Activated gamma-delta T cell (primary cell): ENCODE data around the gene KCNIP2.
"Not testable (repeated sequence)": the region's sequence is repeated elsewhere in the genome, so short reads cannot be mapped to it uniquely, and the experiment has no call there.

ENCODE experiments used
- DNase-seq: peaks from one replicate; lab custom pipeline; 2025; lab: John Stamatoyannopoulos, UW

Gene KCNIP2

DNA sequence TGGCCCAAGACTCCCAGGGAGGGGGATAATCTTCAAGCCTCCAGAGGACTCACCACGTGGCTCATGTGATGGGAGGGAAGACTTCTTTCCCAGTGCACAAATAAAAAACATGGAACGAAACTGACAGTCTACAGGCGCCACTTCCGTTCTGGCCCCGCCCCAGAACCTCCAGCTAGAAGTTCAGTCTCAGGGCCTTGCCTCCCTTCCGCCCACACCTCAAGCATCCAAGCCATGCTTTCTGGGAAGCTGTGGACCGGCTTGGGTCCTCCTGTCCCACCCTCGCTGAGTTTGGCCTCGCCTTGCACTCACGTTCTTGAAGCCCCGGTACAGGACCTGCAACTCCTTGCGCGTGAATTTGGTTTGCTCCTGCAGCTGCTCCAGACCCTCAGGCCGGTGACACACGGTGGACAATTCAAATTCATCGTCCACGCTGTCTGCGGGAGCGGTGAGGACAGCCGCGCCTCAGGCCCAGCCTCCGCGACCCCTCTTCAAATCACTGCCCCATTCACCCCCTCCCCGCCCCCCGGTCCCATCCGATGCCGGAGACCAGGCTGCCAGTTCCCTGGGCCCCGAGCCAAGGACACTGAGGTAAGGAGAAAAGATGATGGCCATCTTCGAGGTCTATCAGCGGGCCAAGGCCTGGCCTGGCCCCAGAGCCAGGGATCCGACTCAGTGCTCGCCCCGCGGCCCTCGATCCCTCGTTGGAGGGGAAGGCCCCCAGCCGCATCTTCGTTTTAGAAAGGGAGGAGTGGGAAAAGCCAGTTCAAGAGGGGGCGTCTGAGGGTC, 14.6 kb downstream of the KCNIP2 start:
- no peak for DNase-seq

DNA sequence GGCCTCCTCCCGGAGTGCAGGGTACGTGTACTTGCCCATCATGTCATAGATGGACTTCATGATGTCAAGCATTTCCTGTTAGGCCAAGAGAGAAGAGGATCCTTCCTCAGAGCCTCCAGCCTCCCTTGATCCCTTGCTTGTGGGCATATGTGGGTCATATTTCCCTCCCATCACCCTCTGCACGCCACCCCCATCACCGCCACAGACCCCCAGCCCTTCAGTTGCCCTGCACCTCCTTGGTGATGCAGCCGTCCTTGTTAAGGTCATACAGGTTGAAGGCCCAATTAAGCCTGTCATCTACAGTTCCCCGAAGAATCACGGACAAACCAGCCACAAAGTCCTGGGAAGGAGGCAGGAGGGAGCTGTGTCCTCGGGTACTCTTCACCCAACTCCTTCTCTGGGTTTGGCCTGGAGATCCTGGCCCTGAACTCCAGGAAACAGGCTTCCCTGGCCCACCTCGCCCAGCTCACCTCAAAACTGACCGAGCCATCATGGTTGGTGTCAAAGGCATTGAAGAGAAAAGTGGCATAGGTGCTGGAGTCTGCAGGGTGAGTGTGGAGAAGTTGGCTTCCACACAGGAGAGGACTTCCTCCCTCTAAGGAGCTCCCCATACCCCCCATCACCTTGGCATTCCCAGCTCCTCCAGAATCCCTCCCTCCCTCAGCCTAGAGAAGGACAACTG, 15.5 kb downstream of the KCNIP2 start:
- no peak for DNase-seq

DNA sequence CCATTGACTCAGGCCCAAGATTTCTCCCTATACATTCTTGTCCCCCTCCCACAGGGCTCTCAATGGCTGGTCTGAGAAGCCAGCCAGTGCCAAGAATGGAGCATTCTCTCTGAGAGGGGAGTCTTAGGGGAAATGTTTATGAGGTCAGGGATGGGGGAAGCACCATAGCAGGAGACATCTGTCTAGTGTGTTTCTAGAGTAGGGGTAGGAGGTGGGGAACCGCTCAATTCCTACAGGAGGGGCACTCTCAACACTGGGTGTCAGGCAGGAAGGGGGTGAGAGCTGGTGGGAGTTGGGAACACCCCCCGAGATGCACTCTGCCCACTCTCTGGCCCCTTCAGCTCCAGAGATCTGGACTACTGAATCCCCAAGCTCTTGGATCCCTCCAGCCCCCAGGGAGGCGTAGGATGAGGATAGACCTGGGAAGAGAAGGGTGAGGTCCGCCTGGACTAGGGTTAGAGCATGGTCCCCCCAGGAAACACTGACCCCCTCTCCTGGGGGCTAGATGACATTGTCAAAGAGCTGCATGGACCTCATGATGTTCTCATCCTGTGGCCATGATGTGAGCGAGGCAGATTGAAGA, 16.7 kb downstream of the KCNIP2 start:
- DNase-seq: no peak

DNA sequence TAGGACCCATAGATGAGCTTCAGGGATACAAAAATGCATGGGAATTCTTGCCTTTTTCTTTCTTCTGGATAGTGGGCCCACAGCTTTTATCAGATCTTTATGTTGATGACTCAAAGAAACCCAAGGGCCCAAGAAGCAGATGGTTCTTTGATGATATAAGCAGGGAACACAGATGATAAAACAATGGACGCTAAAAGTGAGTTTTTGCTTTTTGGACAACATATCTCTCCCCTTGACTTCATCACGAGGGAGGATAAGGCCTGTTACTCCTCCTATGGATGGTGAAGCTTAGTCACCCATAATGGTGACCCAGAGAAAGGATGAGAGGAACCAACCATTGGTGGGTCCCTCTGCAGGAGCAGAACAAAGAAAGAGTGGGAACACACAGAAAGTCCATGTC, 18.9 kb downstream of the KCNIP2 start:
- DNase-seq: no peak

DNA sequence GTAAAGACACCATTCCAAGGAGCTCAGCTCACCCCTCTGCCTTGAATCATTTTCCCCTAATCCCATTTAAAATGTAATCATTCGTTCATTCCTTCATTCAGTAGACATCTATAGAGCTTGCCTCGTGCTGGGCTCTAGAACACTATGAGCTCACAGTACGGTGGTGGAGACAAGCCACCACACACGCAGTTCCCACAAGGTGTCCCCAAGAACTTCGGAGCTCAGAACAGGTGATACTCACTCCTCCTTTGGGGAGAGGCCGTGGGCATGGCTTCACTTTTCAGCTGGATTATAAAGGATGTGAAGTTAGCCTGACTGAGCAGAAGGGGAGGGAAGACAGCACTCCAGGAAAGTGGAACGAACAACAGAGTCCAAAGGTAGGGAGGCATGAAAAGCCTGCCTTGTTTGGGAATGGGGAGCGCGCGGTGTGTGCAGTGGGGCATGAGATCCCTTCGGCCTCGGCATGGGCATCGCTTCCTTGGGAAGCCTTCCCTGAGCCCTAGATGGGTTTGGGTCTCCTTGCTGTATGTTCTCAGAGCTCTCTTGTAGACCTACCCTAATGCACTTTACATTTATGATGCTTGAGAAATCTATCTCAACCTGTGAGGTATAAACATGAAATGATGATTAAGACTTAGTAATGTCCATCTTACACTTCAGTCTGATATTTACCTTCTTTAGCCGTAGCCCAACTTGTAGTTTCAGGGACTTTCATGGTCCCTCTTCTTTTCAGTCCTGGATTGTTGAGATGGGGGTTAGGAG, 24.5 kb downstream of the KCNIP2 start:
- no peak for DNase-seq

DNA sequence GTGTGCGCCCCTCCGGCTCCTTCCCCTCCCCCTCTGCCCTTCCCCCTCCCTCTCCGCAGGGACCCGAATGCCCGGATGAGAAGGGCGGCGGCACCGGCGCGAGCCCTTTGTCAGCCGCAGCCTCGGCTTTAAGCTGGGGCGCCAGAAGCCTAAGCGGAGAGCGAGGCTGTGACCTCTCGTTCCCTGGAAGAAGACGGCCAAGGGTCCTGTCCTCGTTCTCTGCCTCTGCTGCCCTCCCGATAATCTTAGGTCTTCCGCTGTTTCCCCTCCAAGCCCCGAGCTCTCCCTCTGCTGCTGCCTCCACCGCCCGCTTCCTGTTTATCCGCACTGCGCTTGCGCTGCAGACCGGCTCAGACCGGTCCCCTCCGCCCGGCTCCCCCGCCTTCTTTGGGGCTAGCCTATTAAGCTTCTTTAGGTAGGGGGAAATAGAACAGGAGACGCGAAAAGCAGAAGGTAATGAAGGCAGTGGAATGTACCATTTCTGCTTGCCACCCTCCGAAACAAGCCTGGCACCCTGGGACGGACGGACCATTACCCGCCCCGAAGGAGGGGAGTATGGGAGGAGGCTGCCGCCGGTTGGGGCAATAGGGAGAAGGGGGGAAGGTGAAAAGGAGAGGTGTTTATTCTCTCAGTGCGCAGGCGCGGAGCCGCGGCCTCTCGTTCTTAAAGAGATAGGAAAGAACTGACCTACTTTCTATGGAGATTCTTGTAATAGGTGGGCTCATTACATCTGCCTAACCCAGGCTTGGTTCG, 25.3 kb downstream of the KCNIP2 start, which contains the start of gene OGA:
TSS of gene OGA (minus strand) at position 326 of the 753 bp plus-strand sequence. CDS start 422 bp downstream, outside the sequence.
- peak; percentile 93 for DNase-seq

DNA sequence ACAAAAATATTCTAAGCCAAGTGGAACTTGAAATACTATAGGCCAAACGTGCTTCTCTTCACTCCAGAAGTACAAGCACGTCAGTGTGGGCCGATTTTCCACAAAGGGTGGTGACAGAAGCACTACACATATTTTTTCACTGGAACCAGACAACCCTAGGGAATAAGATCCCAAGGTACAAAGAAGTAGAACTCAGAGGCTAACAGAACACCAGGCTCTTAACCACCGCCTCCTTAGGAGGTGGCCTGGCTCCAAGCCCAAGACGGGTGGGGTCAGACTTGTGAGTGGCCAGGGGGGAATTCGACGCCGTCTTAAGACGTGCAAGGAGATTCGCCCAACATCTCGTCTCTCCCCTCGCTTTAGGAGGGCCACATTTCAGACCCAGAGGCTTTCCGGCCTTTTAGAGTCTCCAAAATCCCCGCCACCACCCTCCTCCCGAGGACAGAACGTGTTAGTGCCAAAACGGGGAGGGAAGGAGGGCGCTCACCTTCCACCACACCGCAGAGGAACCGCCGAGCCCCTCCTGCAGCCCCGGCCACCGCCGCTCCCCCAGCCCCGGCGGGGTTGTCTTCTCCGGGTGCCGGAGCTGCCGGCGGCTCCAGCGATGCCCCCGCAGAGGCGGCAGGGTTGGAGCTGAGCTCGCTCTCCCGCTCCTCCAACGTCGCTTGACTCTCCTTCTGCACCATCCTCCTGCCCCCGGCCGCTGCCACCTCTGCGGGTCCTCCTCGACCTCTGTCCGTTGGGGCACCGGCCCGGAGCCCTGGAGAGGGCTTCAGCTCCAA, 26.1 kb downstream of the KCNIP2 start:
- DNase-seq: peak; percentile 47

DNA sequence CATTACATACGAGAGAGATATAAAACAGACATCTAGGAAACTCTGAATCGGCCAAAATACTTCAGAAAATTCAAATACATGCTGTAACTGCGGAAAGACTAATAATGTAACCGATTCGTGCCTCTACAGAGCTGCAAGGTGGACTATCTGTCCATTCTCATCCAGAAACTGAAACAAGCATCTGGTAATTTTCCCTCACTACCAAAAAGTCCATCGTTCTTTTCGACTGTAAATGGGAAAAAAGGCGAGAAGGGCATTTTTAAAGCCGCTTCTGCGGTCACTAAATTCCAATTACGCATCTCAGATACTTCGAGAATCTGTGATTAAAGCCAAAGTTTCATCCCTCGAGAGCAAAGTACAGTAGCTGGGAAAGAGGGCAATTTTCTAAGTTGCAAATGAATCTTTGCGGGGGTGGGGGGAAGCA, 26.7 kb downstream of the KCNIP2 start:
- no peak for DNase-seq

DNA sequence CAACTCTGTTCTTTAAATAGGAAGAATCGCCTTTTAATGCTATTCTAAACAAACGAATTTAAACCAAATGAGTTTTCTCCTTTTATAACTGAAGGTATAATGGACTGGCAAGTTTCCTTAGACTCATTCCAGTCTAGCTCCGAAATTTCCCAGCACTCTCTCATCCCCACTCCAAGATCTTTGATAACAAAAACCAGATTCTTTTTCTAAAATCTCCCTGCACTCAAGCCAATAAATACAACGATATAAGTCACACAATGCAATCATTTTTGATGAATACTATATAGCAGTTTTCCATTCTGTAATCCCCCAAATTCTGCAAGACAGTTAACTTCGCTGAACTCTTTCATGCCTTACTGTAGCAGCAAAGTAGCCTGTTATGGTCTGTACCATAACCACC, 27.2 kb downstream of the KCNIP2 start:
- DNase-seq: no peak

DNA sequence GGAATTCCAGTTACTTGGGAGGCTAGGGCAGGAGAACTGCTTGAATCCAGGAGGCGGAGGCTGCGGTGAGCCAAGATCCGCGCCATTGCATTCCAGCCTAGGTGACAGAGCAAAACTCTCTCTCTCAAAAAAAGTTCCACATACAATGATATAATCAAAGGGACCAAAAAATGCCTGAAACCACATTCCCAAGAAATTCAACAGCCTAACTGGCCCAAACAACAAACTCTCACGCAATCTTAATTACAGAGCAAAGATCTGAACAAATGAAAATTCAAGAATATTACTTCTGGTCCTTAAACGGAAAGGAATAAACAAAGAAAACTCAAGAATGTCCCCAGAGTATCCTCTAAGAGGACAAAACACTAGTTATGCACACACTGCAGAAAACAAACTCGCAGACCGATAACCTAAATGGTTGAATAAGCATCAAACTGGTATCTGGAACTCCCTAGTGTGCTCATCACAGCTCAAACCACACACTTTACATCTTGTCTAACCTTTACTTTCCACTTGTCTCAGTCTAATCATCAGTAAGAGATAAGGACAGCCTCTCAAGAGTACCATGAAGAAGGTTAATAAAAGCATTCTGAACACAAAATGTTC, 29.0 kb downstream of the KCNIP2 start:
- no peak for DNase-seq

DNA sequence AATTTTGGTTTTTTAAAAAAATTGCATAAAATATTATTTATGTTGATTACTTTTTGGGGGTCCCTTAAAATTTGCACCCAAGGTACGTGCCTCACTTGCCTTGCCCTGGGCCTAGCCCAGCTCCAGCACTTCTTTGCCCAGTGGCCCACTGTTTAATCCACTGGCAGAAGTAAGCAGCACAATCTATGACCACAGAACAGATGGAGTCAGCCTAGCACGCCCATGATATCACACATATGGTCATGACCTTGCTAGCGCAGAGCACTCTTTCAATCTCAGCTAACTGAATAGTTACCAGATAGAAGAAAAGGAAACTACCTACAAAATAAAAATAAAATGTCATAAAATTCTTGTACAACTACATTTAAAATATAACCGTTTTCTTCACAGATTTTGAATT, 31.0 kb downstream of the KCNIP2 start:
- DNase-seq: no peak

DNA sequence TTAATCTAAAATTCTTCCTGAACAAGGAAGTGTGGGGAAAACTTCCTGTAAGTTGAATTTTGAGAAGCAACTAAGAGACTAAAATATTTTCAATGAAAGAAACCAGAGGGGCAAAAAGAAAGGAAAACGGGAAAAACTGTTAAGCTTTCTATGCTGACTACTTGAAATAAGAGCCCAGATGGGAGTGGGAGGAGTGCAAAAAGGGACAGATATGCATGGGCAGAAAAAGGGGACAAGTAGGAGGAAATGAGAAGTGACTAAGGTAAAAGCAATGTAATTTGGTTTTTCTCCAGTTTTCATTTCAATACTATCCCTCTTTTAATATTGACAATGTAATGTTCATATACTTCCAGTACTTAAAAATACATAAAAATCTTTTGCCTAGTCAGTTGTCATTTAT, 36.4 kb downstream of the KCNIP2 start:
- no peak for DNase-seq

DNA sequence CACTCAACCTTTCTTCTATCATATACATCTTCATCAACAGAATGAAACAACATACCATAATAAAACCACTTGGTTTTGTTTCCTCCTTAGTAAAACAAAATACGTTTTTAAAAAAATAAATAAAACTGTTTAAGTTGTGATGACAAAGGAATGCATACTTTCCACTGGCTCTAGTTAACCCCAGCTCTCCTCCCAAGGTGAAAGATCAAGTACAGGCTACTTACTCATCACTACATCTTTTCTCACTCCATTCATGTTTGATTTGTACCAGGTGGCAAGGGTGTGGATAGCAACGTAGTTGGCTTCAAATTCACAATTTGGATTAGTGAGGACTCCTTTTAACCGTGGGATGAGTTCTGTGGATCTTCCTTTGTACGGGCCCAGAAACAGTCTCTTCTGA, 40.1 kb downstream of the KCNIP2 start:
- DNase-seq: no peak

DNA sequence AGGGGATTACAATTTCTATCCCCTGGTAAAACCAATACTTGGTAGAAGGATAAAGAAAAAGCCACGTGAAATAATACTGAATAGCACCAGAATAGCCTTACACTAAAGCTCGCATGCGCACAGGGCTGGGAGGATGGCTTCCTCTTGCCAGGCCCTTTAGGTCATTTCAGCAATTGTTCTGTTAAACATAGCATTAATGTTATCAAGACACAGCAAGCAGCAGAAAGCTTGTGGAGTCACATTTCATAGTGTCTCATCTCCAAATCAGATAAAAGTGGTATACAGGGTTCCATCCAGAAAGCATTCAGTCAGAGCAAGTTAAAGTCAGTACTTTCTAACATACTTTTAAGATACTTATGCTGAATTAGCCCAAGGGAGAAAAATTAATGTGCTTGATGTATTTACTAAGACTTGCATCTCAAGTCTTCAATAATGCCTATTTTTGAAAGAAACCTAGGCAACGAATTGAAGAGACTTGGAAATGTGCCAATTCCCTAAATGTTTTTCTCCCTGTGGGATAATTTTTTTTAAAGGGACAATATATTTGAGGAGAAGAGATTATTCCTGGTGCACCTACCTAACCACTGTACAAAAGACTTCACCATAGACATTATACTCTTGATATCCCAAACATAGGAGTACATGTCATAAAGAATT, 46.1 kb downstream of the KCNIP2 start:
- no peak for DNase-seq

DNA sequence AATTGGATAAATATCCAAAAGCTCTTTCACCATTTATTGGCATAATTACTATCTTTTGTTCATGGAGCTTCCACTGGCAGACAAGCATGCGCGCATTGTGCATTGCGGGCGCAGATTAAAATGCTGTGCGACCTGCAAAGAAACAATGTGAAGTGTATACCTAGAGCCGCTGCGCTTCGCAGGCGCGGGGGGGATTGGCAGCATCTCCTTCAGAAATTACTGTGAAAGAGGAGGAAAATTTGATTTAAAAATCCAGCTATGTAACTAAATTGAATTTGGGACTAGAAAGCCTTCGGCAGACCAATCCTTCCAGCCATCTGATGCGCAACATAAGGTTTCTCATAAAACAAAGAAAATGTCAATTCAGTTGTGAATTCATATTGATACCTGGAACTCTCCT, 50.1 kb downstream of the KCNIP2 start:
- DNase-seq: no peak

DNA sequence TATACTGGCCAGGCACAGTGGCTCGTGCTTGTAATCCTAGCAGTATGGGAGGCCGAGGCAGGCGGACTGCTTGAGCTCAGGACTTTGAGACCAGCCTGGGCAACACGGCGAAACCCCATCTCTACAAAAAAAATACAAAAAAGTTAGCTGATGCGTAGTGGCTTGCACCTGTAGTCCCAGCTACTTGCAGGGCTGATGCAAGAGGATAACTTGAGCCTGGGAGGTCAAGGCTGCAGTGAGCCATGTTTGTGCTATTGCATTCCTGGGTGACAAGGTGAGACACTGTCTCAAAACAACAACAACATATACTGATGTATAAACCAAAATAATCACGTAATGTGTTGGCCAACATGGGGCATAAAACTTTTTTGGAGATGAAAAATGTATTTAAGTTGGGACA, 53.9 kb downstream of the KCNIP2 start:
- DNase-seq: no peak

DNA sequence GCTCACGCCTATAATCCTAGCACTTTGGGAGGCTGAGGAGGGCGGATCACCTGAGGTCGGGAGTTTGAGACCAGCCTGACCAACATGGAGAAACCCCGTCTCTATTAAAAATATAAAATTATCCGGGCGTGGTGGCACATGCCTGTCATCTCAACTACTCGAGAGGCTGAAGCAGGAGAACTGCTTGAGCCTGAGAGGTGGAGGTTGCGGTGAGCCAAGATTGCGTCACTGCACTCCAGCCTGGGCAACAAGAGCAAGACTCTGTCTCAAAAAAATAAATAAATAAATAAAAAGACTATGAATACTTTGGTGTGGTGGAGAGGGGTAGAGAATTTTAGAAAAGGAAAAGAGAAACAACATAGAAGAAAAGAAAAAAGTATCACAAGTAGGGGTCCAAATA, 54.4 kb downstream of the KCNIP2 start:
- not testable (repeated sequence) for DNase-seq

DNA sequence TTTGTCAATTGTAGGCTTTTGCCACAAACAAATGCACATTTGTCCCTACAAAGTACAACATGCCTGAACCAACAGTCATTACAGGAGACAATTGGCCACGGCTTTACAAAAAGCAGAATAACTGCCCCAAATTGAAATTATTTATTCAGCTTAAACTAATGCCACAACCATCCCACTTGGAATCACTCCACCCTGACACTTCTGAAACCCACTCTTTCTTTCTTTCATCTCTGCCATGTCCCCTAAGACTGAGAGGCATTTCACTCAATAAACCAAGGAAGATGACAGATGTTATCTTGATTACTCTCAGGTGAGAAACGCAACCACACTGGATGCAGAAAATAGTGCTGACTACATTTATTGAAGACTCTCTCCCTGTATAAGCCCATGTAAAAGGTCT, 57.8 kb downstream of the KCNIP2 start:
- DNase-seq: no peak

DNA sequence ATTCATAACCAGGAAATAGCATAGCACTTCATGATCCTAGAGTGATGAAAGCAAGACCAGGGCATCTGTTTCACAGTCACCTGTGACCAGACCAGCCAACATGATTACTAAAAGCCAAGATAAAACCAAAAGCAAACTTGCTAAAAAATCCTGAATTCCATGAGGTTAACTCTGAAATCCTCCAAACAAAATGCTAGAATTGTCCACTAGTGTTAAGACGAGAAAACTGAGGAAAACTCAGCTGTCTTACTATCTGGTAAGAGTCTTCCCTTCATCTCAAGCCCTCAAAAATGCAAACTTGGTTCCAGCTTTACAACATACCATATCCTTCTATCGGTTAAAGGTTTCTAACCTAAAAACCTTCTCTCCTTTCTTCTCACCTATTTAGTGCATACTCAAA, 59.0 kb downstream of the KCNIP2 start:
- DNase-seq: no peak

DNA sequence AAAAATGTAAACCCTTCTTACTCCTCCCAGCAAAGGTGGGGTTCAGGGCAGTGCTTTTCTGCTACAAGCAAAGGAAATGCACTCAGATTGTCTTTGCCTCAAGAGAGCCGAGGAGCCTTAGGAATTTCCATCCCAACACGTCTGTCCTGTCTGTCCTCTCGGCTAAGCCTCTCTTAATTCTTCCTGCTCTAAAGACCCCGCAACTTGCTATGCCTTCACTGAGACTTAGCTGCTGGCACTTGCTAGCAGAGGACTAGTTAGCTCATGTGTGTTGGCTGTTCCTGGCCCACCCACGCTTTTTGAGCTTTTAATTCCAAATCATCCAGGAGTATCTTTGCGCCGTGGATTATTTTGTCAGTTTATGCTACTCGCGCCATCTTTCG, 59.9 kb downstream of the KCNIP2 start:
- DNase-seq: no peak
